ENCODE data around the gene SURF6. TPM values are rescaled to one million over a fixed set of nuclear protein-coding genes. Genes with fewer than 3 reads are reported as not detected.

SURF6 gene
- total and polyA plus RNA-seq, 2 of the 8 experiments (the other 6 are each of a cell fraction or from before 2014, with no cell fraction given) = 6.1 to 23.7 TPM

GRCh38 chr9:133356391-133357091, 20.6 kb upstream of the SURF6 start, which contains the start of the genes SURF1 and SURF2 (continued):
- TF ChIP-seq BRCA1 (IDR thresholded peaks at IDR 0.05; ENCODE audit: low read depth, low read length) (no peak), POLR2A (IDR thresholded peaks at IDR 0.05; ENCODE audit: control extremely low read depth in 1 of 2, low read depth in 2 of 2, low read length in 2 of 2) (peak in 1 of 2 experiments; percentile 77; a peak in 2 of 3 replicates), RAD21 (IDR thresholded peaks at IDR 0.05 in 1 of 2, conservative IDR thresholded peaks at IDR 0.05 in 1 of 2; ENCODE audit: low read depth in 2 of 2, low read length in 2 of 2) (no peak), KDM5A (IDR thresholded peaks at IDR 0.05; ENCODE audit: low read length) (no peak), MAFK (IDR thresholded peaks at IDR 0.05; ENCODE audit: low read depth, low read length) (no peak), CTBP2 (IDR thresholded peaks at IDR 0.05; ENCODE audit: borderline replicate concordance, insufficient read depth, insufficient read length, low read length) (no peak), SIX5 (IDR thresholded peaks at IDR 0.05; ENCODE audit: low read depth, low read length) (no peak), CTCF (IDR thresholded peaks at IDR 0.05; ENCODE audit: control extremely low read depth in 1 of 3, insufficient read depth in 1 of 3, low read depth in 1 of 3, low read length in 3 of 3) (peak in 1 of 3 experiments; percentile 12; a peak in 1 of 4 replicates), RNF2 (IDR thresholded peaks at IDR 0.05; ENCODE audit: borderline replicate concordance, low read depth, low read length, missing control alignments, poor library complexity, severe bottlenecking) (no peak), BACH1 (IDR thresholded peaks at IDR 0.05; ENCODE audit: low read length) (no peak), ATF2 (IDR thresholded peaks at IDR 0.05; ENCODE audit: low read length) (no peak), POLR2AphosphoS5 (IDR thresholded peaks at IDR 0.05; ENCODE audit: low read depth, low read length) (no peak), E2F6 (IDR thresholded peaks at IDR 0.05) (peak; percentile 45; the same call in 1 of the 2 replicates), TCF12 (IDR thresholded peaks at IDR 0.05; ENCODE audit: low read depth, low read length) (no peak), SUZ12 (IDR thresholded peaks at IDR 0.05; ENCODE audit: low read length) (no peak), RXRA (IDR thresholded peaks at IDR 0.05; ENCODE audit: insufficient read depth, low read depth, low read length) (no peak), RBBP5 (IDR thresholded peaks at IDR 0.05; ENCODE audit: borderline replicate concordance, low read depth, low read length) (peak; percentile 78; the same call in 1 of the 2 replicates)
